ENCODE results near the gene GRIP2. TPM values are rescaled to one million over a fixed set of nuclear protein-coding genes. Genes with fewer than 3 reads are reported as not detected.

Gene GRIP2
- total and polyA plus RNA-seq, 2 experiments from 2014 or later = 0.73 to 2.4 TPM

GRCh38 chr3:14446988-14447570 lies 93.1 kb downstream of the GRIP2 start:
- no peak overlapping the region for H3K4me2 ChIP-seq
- peaks cover 13% of the 10 kb centered on the region for H3K79me2 ChIP-seq
- peaks cover 4% of the 10 kb centered on the region for H4K20me1 ChIP-seq (ENCODE audit: insufficient read depth, poor library complexity, severe bottlenecking)
- no peak for DNase-seq (ENCODE audit: low spot score)
- peaks cover 3% of the 10 kb centered on the region for H3K36me3 ChIP-seq (replicated peaks; ENCODE audit: insufficient read depth, low read depth)
- no peak overlapping the region for H2AFZ ChIP-seq
- H3K27ac ChIP-seq = no peak overlapping the region
- H3K27me3 ChIP-seq = no peaks in the 10 kb centered on the region
- no peaks in the 10 kb centered on the region for H3K9me2 ChIP-seq (replicated peaks; ENCODE audit: insufficient read depth)
- no peak overlapping the region for H3K4me3 ChIP-seq
- WGBS (ENCODE audit: low lambda C conversion rate, missing lambda C conversion rate) = 90% methylated on average over 1 of the region's 1 CpG
- H3K9me3 ChIP-seq (ENCODE audit: low read depth) = no peaks in the 10 kb centered on the region
- H3K4me1 ChIP-seq (ENCODE audit: insufficient read depth) = peaks cover 7% of the 10 kb centered on the region
- TF ChIP-seq EZH2phosphoT487 (IDR thresholded peaks at IDR 0.05; ENCODE audit: low read depth, severe bottlenecking, unreplicated experiment) (no peak), EZH2 (IDR thresholded peaks at IDR 0.05; ENCODE audit: borderline replicate concordance) (no peak), CTCF (IDR thresholded peaks at IDR 0.05; ENCODE audit: poor library complexity) (no peak)

DNA sequence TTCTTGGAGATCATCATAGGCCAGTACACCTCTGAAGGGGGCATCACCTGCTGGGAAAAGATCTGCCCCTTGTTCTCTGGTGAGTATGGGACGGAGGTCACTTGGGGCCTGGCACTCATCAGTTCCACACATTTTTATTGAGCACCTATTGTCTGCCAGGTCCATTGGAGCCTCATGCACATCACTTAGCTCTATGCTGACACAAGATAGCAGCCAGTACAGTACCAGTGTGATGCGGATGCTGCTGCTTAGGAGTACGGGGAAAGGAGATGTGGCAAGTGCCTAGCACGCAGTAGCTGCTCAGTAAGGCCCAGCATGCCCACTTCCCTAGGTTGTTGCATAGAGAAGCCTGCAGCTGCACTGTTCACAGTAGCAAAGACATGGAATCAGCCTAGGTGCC lies 94.4 kb downstream of the GRIP2 start:
- peaks cover 10% of the 10 kb centered on the region for H4K20me1 ChIP-seq (ENCODE audit: insufficient read depth, poor library complexity, severe bottlenecking)
- TF ChIP-seq CTCF (IDR thresholded peaks at IDR 0.05; ENCODE audit: poor library complexity) (no peak), EZH2 (IDR thresholded peaks at IDR 0.05; ENCODE audit: borderline replicate concordance) (no peak), EZH2phosphoT487 (IDR thresholded peaks at IDR 0.05; ENCODE audit: low read depth, severe bottlenecking, unreplicated experiment) (no peak)
- no peaks in the 10 kb centered on the region for H3K27me3 ChIP-seq
- H2AFZ ChIP-seq = no peak overlapping the region
- H3K4me1 ChIP-seq (ENCODE audit: insufficient read depth) = peaks cover under 1% of the 10 kb centered on the region
- no peak for DNase-seq (ENCODE audit: low spot score)
- H3K4me3 ChIP-seq = no peak overlapping the region
- H3K9me3 ChIP-seq (ENCODE audit: low read depth) = no peaks in the 10 kb centered on the region
- H3K79me2 ChIP-seq = peaks cover 26% of the 10 kb centered on the region
- WGBS (ENCODE audit: low lambda C conversion rate, missing lambda C conversion rate) = 98% methylated on average over 4 of the region's 4 CpGs
- H3K36me3 ChIP-seq (replicated peaks; ENCODE audit: insufficient read depth, low read depth) = peaks cover 3% of the 10 kb centered on the region
- H3K4me2 ChIP-seq = no peak overlapping the region
- H3K9me2 ChIP-seq (replicated peaks; ENCODE audit: insufficient read depth) = no peaks in the 10 kb centered on the region
- no peak overlapping the region for H3K27ac ChIP-seq

GRCh38 chr3:14444380-14444779 lies 95.8 kb downstream of the GRIP2 start:
- Histone ChIP-seq H3K9me3 (ENCODE audit: low read depth) (no peaks in the 10 kb centered on the region), H3K36me3 (replicated peaks; ENCODE audit: insufficient read depth, low read depth) (peaks cover 3% of the 10 kb centered on the region), H3K27ac (no peak overlapping the region), H3K79me2 (peaks cover 39% of the 10 kb centered on the region), H3K4me3 (no peak overlapping the region), H3K27me3 (no peaks in the 10 kb centered on the region), H2AFZ (no peak overlapping the region), H4K20me1 (ENCODE audit: insufficient read depth, poor library complexity, severe bottlenecking) (peaks cover 22% of the 10 kb centered on the region), H3K9me2 (replicated peaks; ENCODE audit: insufficient read depth) (no peaks in the 10 kb centered on the region), H3K4me2 (no peak overlapping the region), H3K4me1 (ENCODE audit: insufficient read depth) (peaks cover 15% of the 10 kb centered on the region)
- DNase-seq (ENCODE audit: low spot score) = no peak
- TF ChIP-seq CTCF (IDR thresholded peaks at IDR 0.05; ENCODE audit: poor library complexity) = no peak
- no peak for TF ChIP-seq EZH2 (IDR thresholded peaks at IDR 0.05; ENCODE audit: borderline replicate concordance)
- no peak for TF ChIP-seq EZH2phosphoT487 (IDR thresholded peaks at IDR 0.05; ENCODE audit: low read depth, severe bottlenecking, unreplicated experiment)
- 94% methylated on average over 6 of the region's 6 CpGs for WGBS (ENCODE audit: low lambda C conversion rate, missing lambda C conversion rate)

All from hepatocyte (in vitro differentiated cells).